Tibial nerve (tissue), 4 donors: ENCODE data around the gene PRKG1.

Source experiments
- CTCF ChIP-seq, 5 experiments: fragments of 200-600 bp in 3 of 5; fragments of 450-650 bp in 2 of 5; sonication (generic) in 3 of 5; IDR thresholded peaks; one replicate each; pipeline ENCODE4 v1.5.1; 2016 to 2019; ENCODE audit warnings: antibody characterized with exemption in 5 of 5, mild to moderate bottlenecking in 3 of 5, moderate library complexity in 2 of 5
- EP300 ChIP-seq, 2 donors: sonication (generic); formaldehyde crosslinking; IDR thresholded peaks; one replicate each; pipeline ENCODE4 v1.6.1; 2017; ENCODE audit warnings: antibody characterized with exemption in 2 of 2, mild to moderate bottlenecking in 1 of 2

GRCh38 chr10:51711519-51711891, 637.2 kb downstream of the PRKG1 start:
- TF ChIP-seq CTCF (IDR thresholded peaks at IDR 0.05): no peak
- no peak for TF ChIP-seq EP300 (IDR thresholded peaks at IDR 0.05)
